LNCaP clone FGC (cell line): ENCODE measurements around the gene CFAP157.

ENCODE experiments used
- DNase-seq: peaks from one replicate; pipeline ENCODE4 v3.0.0-alpha.2; 2011; ENCODE audit warnings: low read depth
- H3K4me3 ChIP-seq: 2 replicates; pipeline ENCODE4 v1.5.1; 2011; ENCODE audit warnings: mild to moderate bottlenecking, low read depth, low read length, control low read depth
- CTCF ChIP-seq: IDR thresholded peaks from 2 replicates; pipeline ENCODE4 v1.5.1; 2012; ENCODE audit warnings: mild to moderate bottlenecking; ENCODE audit not compliant: control insufficient read depth, insufficient read depth; ENCODE audit errors: extremely low read depth

CFAP157 gene

GRCh38 chr9:127710204-127710783, 3.5 kb downstream of the CFAP157 start:
- no peak for DNase-seq
- no peak for TF ChIP-seq CTCF
- no peak overlapping the region for H3K4me3 ChIP-seq

GRCh38 chr9:127711226-127711701, 4.5 kb downstream of the CFAP157 start:
- no peak overlapping the region for H3K4me3 ChIP-seq
- TF ChIP-seq CTCF, result no peak
- no peak for DNase-seq

GRCh38 chr9:127711831-127712274, 5.1 kb downstream of the CFAP157 start:
- no peak for TF ChIP-seq CTCF
- DNase-seq, result no peak
- H3K4me3 ChIP-seq, result no peak overlapping the region

- no peak overlapping the region for H3K4me3 ChIP-seq
- TF ChIP-seq CTCF, result no peak
- no peak for DNase-seq
Measured at GRCh38 chr9:127712371-127712770, 5.6 kb downstream of the CFAP157 start.

- no peak for TF ChIP-seq CTCF
- H3K4me3 ChIP-seq, result no peak overlapping the region
- no peak for DNase-seq
Measured at GRCh38 chr9:127712867-127713266, 6.1 kb downstream of the CFAP157 start.

- TF ChIP-seq CTCF, result no peak
- peak overlapping the region; percentile 97 for H3K4me3 ChIP-seq
- DNase-seq, result no peak
Measured at GRCh38 chr9:127714020-127714750, 7.4 kb downstream of the CFAP157 start.
